HEK293 (cell line): ENCODE measurements around the gene VDAC1.

Experiments
- CTCF ChIA-PET: fragments of 350-600 bp; formaldehyde crosslinking; extraction: SDS; loops from one replicate; lab custom pipeline; 2021; ENCODE audit warnings: antibody characterized with exemption; lab: Yijun Ruan, JAX
- POLR2A ChIA-PET: fragments of 300-600 bp; formaldehyde crosslinking; extraction: SDS; loops from one replicate; lab custom pipeline; 2020; ENCODE audit warnings: antibody characterized with exemption, inconsistent platforms; lab: Yijun Ruan, JAX
- H3K27ac ChIP-seq: fragments of 200-500 bp; sonication (Bioruptor generic); 2 replicates; pipeline ENCODE4 v1.5.1; 2014; ENCODE audit warnings: low read depth, low read length, control low read depth, inconsistent platforms; ENCODE audit errors: extremely low read depth
- H3K36me3 ChIP-seq, 2 experiments: fragments of 200-500 bp in 1 of 2; sonication (Bioruptor generic) in 1 of 2; 1 replicate in 1 of 2; 2 replicates in 1 of 2; pipeline ENCODE4 v1.5.1; 2014 to 2017; ENCODE audit warnings: inconsistent platforms in 2 of 2, low read length in 2 of 2; ENCODE audit not compliant: control insufficient read depth in 2 of 2, insufficient read depth in 1 of 2
- H3K4me1 ChIP-seq: fragments of 200-500 bp; sonication (Bioruptor generic); 2 replicates; pipeline ENCODE4 v1.5.1; 2014; ENCODE audit warnings: mild to moderate bottlenecking, low read length, inconsistent platforms; ENCODE audit not compliant: control insufficient read depth, insufficient read depth
- H3K4me3 ChIP-seq: 2 replicates; pipeline ENCODE4 v1.5.1; 2011; ENCODE audit warnings: low read depth, mild to moderate bottlenecking, control low read depth, low read length, moderate library complexity
- H3K9me3 ChIP-seq: fragments of 200-500 bp; sonication (Bioruptor generic); 2 replicates; pipeline ENCODE4 v1.5.1; 2014; ENCODE audit warnings: low read depth, low read length, inconsistent platforms; ENCODE audit not compliant: control insufficient read depth, insufficient read depth
- EGR2 ChIP-seq: fragments of 450-650 bp; formaldehyde crosslinking; IDR thresholded peaks from 2 replicates; pipeline ENCODE4 v1.5.1; 2016; ENCODE audit warnings: low read depth, missing biosample characterization, missing genetic modification characterization
- KLF1 ChIP-seq: fragments of 450-650 bp; formaldehyde crosslinking; IDR thresholded peaks from 2 replicates; pipeline ENCODE4 v1.5.1; 2016; ENCODE audit warnings: missing biosample characterization, missing genetic modification characterization
- ZBTB11 ChIP-seq: fragments of 450-650 bp; formaldehyde crosslinking; conservative IDR thresholded peaks from 2 replicates; pipeline ENCODE4 v1.5.1; 2016; ENCODE audit warnings: low read depth, missing biosample characterization, missing genetic modification characterization
- ZFHX2 ChIP-seq: fragments of 450-650 bp; formaldehyde crosslinking; conservative IDR thresholded peaks from 2 replicates; pipeline ENCODE4 v1.5.1; 2016; ENCODE audit warnings: missing biosample characterization, missing genetic modification characterization
- ZFP69B ChIP-seq: fragments of 450-650 bp; formaldehyde crosslinking; IDR thresholded peaks from 2 replicates; pipeline ENCODE4 v1.5.1; 2016; ENCODE audit warnings: missing biosample characterization, missing genetic modification characterization
- ZNF140 ChIP-seq: fragments of 450-650 bp; formaldehyde crosslinking; IDR thresholded peaks from 2 replicates; pipeline ENCODE4 v1.5.1; 2016; ENCODE audit warnings: missing biosample characterization, missing genetic modification characterization
- ZNF155 ChIP-seq: fragments of 450-650 bp; formaldehyde crosslinking; IDR thresholded peaks from 2 replicates; pipeline ENCODE4 v1.5.1; 2016; ENCODE audit warnings: missing biosample characterization, missing genetic modification characterization
- ZNF18 ChIP-seq: fragments of 450-650 bp; formaldehyde crosslinking; IDR thresholded peaks from 2 replicates; pipeline ENCODE4 v1.5.1; 2016; ENCODE audit warnings: missing biosample characterization, missing genetic modification characterization
- ZNF248 ChIP-seq: fragments of 450-650 bp; formaldehyde crosslinking; IDR thresholded peaks from 2 replicates; pipeline ENCODE4 v1.5.1; 2017; ENCODE audit warnings: missing biosample characterization, missing genetic modification characterization
- ZNF37A ChIP-seq: fragments of 450-650 bp; IDR thresholded peaks from 2 replicates; pipeline ENCODE4 v1.5.1; 2018; ENCODE audit warnings: missing biosample characterization, missing genetic modification characterization
- ZNF747 ChIP-seq: fragments of 450-650 bp; formaldehyde crosslinking; IDR thresholded peaks from 2 replicates; pipeline ENCODE4 v1.5.1; 2016; ENCODE audit warnings: missing biosample characterization, missing genetic modification characterization
- TF ChIP-seq, protein P1 (sequence below): fragments of 450-650 bp; formaldehyde crosslinking; IDR thresholded peaks from 2 replicates; pipeline ENCODE4; 2016; ENCODE audit warnings: missing biosample characterization, missing genetic modification characterization
- TF ChIP-seq, protein P2 (sequence below): fragments of 450-650 bp; formaldehyde crosslinking; IDR thresholded peaks from 2 replicates; pipeline ENCODE4 v1.5.1; 2016; ENCODE audit warnings: missing biosample characterization, missing genetic modification characterization, borderline replicate concordance

Gene VDAC1

DNA sequence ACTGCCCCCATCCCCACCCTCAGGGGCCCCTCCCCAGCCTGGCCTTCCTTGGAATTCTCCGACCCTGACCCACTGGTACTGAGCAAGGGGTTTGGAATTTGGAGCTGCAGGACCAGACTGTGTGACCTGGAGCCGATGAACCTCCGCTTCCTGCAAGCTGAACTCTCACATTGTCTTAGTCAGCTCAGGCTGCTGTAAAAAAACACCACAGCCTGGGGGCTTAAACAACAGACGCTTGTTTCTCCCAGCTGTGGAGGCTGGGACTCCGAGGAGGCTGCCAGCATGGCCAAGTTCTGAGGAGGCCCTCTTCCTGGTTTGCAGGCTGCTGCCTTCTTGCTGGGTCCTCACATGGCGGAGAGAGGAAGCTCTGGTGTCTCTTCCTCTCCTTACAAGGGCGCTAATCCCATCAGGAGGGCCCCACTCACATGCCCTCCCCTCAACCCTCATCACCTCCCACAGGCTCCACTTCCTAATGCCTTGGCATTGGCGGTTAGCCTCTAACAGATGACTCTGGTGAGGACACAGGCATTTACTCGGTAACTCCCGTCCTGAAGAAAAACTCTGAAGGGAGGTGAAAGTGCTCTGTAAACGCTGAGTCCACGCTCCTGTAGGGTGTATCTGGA lies 78.8 kb downstream of the VDAC1 start:
- ChIA-PET CTCF (no interaction called here), POLR2A (no interaction called here)
- Histone ChIP-seq H3K4me1 (no peaks in the 10 kb centered on the region), H3K9me3 (no peaks in the 10 kb centered on the region), H3K4me3 (no peak overlapping the region), H3K27ac (no peak overlapping the region), H3K36me3 (no peaks in the 10 kb centered on the region)
- no peak for TF ChIP-seq ZNF37A (tag by site-specific recombination)

DNA sequence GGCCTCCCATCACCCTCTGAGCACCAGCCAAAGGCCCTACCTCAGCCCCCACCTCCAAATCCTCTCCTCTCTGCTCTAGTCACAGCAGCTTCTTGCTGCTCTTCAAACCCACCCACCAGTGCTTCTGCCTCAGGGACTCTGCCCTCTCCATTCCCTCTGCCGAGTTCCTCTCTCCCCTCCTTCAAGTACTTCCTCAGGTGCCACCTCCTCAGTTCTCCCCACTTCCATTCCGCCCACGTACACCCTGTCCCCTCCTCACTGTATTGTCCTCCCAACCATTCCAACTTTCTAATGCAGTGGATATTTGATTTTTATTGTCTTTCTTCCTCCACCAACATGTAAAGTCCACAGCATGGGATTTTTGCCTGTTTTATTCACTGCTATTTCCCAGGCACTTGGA lies 79.5 kb downstream of the VDAC1 start:
- H3K4me1 ChIP-seq: no peaks in the 10 kb centered on the region
- CTCF ChIA-PET: no interaction called here
- H3K4me3 ChIP-seq: no peak overlapping the region
- no peak overlapping the region for H3K27ac ChIP-seq
- no peaks in the 10 kb centered on the region for H3K36me3 ChIP-seq
- no peaks in the 10 kb centered on the region for H3K9me3 ChIP-seq
- POLR2A ChIA-PET: no interaction called here
- TF ChIP-seq ZFHX2 (peak; percentile 78), EGR2 (tag by site-specific recombination) (peak; percentile 79), ZNF18 (tag by site-specific recombination) (no peak), ZNF248 (tag by site-specific recombination) (no peak), ZBTB11 (tag by site-specific recombination) (0 out of 2 replicates have a peak, but pooled peaks have one; percentile 16), ZNF155 (no peak)

DNA sequence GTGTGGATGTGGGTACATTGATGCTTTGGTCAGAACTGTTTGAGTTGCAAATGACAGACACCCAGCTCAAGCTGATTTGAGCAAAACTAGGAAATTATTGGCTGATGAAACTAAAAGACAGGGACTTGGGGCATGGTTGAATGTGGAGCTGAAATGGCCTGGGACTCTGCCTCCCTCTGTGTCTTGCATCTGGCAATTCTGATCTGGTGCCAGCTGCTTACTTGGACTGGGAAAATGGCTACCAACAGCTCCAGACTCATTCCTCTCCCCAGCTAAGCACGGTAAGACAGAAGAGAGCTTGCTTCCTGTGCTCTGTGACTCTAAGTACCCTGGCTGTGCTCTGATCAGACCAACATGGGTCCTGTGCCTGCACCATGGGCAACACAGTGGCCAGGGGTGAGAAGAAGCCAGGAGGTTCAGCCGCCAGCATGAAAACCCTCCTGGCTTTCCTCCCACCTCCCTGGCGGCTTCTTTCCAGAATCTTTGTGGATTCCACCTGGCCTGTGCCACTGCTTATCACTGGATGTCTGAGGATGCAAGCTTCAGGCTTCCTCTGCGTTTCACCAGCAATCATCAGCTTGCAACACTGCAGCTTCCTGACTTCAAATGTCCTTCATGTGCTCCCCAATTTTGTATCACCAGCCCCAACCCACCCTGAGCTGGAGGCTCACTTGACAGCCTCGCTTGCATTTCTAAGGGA lies 80.4 kb downstream of the VDAC1 start:
- Histone ChIP-seq H3K4me3 (no peak overlapping the region), H3K4me1 (no peaks in the 10 kb centered on the region), H3K27ac (no peak overlapping the region), H3K36me3 (no peaks in the 10 kb centered on the region), H3K9me3 (no peaks in the 10 kb centered on the region)
- ChIA-PET POLR2A (interaction anchor here (0.6 kb wide), 1 partner anchor 50 kb away, joined by 3 read pairs; no protein-coding TSS in a partner anchor), CTCF (interaction anchor here (0.6 kb wide), 2 partner anchors 47 to 499 kb away, joined by 3 read pairs; no protein-coding TSS in a partner anchor)
- TF ChIP-seq ZBTB11 (tag by site-specific recombination) (no peak), ZNF747 (tag by site-specific recombination) (no peak), ZNF140 (no peak), ZNF18 (tag by site-specific recombination) (no peak), KLF1 (tag by site-specific recombination) (no peak), ZFP69B (tag by site-specific recombination) (no peak)
- TF ChIP-seq, protein P1, sequence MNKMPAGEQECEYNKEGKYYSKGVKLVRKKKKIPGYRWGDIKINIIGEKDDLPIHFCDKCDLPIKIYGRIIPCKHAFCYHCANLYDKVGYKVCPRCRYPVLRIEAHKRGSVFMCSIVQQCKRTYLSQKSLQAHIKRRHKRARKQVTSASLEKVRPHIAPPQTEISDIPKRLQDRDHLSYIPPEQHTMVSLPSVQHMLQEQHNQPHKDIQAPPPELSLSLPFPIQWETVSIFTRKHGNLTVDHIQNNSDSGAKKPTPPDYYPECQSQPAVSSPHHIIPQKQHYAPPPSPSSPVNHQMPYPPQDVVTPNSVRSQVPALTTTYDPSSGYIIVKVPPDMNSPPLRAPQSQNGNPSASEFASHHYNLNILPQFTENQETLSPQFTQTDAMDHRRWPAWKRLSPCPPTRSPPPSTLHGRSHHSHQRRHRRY (tag by site-specific recombination): no peak
- TF ChIP-seq, protein P2, sequence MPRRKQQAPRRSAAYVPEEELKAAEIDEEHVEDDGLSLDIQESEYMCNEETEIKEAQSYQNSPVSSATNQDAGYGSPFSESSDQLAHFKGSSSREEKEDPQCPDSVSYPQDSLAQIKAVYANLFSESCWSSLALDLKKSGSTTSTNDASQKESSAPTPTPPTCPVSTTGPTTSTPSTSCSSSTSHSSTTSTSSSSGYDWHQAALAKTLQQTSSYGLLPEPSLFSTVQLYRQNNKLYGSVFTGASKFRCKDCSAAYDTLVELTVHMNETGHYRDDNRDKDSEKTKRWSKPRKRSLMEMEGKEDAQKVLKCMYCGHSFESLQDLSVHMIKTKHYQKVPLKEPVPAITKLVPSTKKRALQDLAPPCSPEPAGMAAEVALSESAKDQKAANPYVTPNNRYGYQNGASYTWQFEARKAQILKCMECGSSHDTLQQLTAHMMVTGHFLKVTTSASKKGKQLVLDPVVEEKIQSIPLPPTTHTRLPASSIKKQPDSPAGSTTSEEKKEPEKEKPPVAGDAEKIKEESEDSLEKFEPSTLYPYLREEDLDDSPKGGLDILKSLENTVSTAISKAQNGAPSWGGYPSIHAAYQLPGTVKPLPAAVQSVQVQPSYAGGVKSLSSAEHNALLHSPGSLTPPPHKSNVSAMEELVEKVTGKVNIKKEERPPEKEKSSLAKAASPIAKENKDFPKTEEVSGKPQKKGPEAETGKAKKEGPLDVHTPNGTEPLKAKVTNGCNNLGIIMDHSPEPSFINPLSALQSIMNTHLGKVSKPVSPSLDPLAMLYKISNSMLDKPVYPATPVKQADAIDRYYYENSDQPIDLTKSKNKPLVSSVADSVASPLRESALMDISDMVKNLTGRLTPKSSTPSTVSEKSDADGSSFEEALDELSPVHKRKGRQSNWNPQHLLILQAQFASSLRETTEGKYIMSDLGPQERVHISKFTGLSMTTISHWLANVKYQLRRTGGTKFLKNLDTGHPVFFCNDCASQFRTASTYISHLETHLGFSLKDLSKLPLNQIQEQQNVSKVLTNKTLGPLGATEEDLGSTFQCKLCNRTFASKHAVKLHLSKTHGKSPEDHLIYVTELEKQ (tag by site-specific recombination): no peak
